ENCODE data around the gene CSDE1. TPM values are rescaled to one million over a fixed set of nuclear protein-coding genes. Genes with fewer than 3 reads are reported as not detected.

CSDE1 gene
- total RNA-seq, 1 donor from 2014 or later, result 592 TPM

- intact Hi-C loops (cut with DNase I), result no loop called here
- no peak for ATAC-seq
- no peak for DNase-seq (ENCODE audit: low spot score)
These were observed 86.5 kb downstream of the CSDE1 start for GRCh38 chr1:114671011-114671938.

- intact Hi-C loops (cut with DNase I), result no loop called here
- peak; percentile 96 for DNase-seq (ENCODE audit: low spot score)
- ATAC-seq, result peak; percentile 100
These were observed 87.4 kb downstream of the CSDE1 start for GRCh38 chr1:114670083-114671010.

GRCh38 chr1:114669562-114670082 is 88.2 kb downstream of the CSDE1 start, which contains the start of gene DENND2C:
TSS of gene DENND2C (minus strand) at chr1:114670049. CDS start at chr1:114625984, 44,065 bp downstream.
- no peak for DNase-seq (ENCODE audit: low spot score)
- peak; percentile 78 for ATAC-seq
- intact Hi-C loops (cut with DNase I), result no loop called here

- DNase-seq (ENCODE audit: low spot score), result no peak
- intact Hi-C loops (cut with DNase I), result no loop called here
- ATAC-seq, result peak; percentile 21
These were observed 88.8 kb downstream of the CSDE1 start for GRCh38 chr1:114668784-114669561.

- ATAC-seq, result no peak
- DNase-seq (ENCODE audit: low spot score), result no peak
- intact Hi-C loops (cut with DNase I), result no loop called here
These were observed 89.4 kb downstream of the CSDE1 start for GRCh38 chr1:114668373-114668772.

GRCh38 chr1:114666954-114667353 is 90.8 kb downstream of the CSDE1 start:
- no peak for DNase-seq (ENCODE audit: low spot score)
- ATAC-seq, result no peak
- intact Hi-C loops (cut with DNase I), result no loop called here

Other genes starting within 250 kb of the CSDE1 start
- 41.4 TPM for gene TRIM33, start 246.8 kb downstream of the CSDE1 start, total RNA-seq
- gene BCAS2, start 176.4 kb downstream of the CSDE1 start, total RNA-seq, result 25.2 TPM
- 4.5 TPM for gene DENND2C, start 87.9 kb downstream of the CSDE1 start, total RNA-seq
- gene AMPD1, start 62.4 kb downstream of the CSDE1 start, total RNA-seq, result not detected
- 19.4 TPM for gene NRAS, start 41.2 kb downstream of the CSDE1 start, total RNA-seq
- gene SIKE1, start 22.7 kb upstream of the CSDE1 start, total RNA-seq, result 35.4 TPM
- not detected for gene SYCP1, start 96.9 kb upstream of the CSDE1 start, total RNA-seq